Karpas-422 (cell line): ENCODE measurements around the gene ADM. TPM values are rescaled to one million over a fixed set of nuclear protein-coding genes. Genes with fewer than 3 reads are reported as not detected.

Experiments used
- DNase-seq: peaks from one replicate; pipeline ENCODE4 v3.0.0-alpha.2; 2015
- H2AFZ ChIP-seq: fragments of 200-600 bp; sonication (generic); 2 replicates; pipeline ENCODE4 v1.6.1; 2014; ENCODE audit warnings: antibody characterized with exemption, low read length, mixed read lengths
- H3K27ac ChIP-seq: fragments of 200-600 bp; sonication (generic); 2 replicates; pipeline ENCODE4 v1.5.1; 2014; ENCODE audit warnings: mild to moderate bottlenecking, low read length, moderate library complexity
- H3K27me3 ChIP-seq: fragments of 200-600 bp; sonication (generic); 2 replicates; pipeline ENCODE4 v1.6.1; 2014; ENCODE audit warnings: low read length, mixed read lengths
- H3K36me3 ChIP-seq: fragments of 200-600 bp; sonication (generic); 2 replicates; pipeline ENCODE4 v1.6.1; 2014; ENCODE audit warnings: low read length, mixed read lengths; ENCODE audit not compliant: insufficient read depth
- H3K4me1 ChIP-seq: fragments of 200-600 bp; sonication (generic); 2 replicates; pipeline ENCODE4 v1.6.1; 2014; ENCODE audit warnings: mild to moderate bottlenecking, low read length, mixed read lengths
- H3K4me2 ChIP-seq: fragments of 200-600 bp; sonication (generic); 2 replicates; pipeline ENCODE4 v1.6.1; 2014; ENCODE audit warnings: low read length, low read depth, mild to moderate bottlenecking; ENCODE audit not compliant: poor library complexity, severe bottlenecking
- H3K4me3 ChIP-seq: fragments of 200-600 bp; sonication (generic); 2 replicates; pipeline ENCODE4 v1.5.1; 2014; ENCODE audit warnings: mild to moderate bottlenecking, antibody characterized with exemption, low read length, mixed read lengths
- H3K79me2 ChIP-seq: fragments of 200-600 bp; sonication (generic); 2 replicates; pipeline ENCODE4 v1.6.1; 2014; ENCODE audit warnings: mild to moderate bottlenecking, low read length, mixed read lengths
- H3K9ac ChIP-seq: fragments of 200-600 bp; sonication (generic); 2 replicates; pipeline ENCODE4 v1.6.0; 2014; ENCODE audit warnings: low read length
- H3K9me2 ChIP-seq: fragments of 200-600 bp; sonication (generic), shearing (Covaris generic); replicated peaks from 2 replicates; pipeline ENCODE4 v1.6.0; 2014; ENCODE audit warnings: mild to moderate bottlenecking, low read length, moderate library complexity; ENCODE audit not compliant: insufficient read depth
- H3K9me3 ChIP-seq: fragments of 300-700, 200-600 bp; sonication (generic); 2 replicates; pipeline ENCODE4 v1.6.1; 2014; ENCODE audit warnings: low read length, mixed read lengths
- H4K20me1 ChIP-seq: fragments of 200-600 bp; sonication (generic); 2 replicates; pipeline ENCODE4 v1.6.1; 2014; ENCODE audit warnings: mild to moderate bottlenecking, antibody characterized with exemption, low read length, low read depth; ENCODE audit not compliant: insufficient read depth
- small RNA-seq: library from RNA; depleted of rRNA; stranded (forward); fragments of <200 nt; gene quantifications from one replicate; pipeline ENCODE3, GENCODE V24; 2014
- total RNA-seq: library from RNA; depleted of rRNA; stranded (reverse); fragments of >200 nt; shearing (Covaris generic); gene quantifications from 2 replicates; pipeline ENCODE4 v1.2.3, GENCODE V29; 2014; ENCODE audit warnings: low replicate concordance; rRNA removed

The ADM gene
- total RNA-seq, 1 experiment from 2014 or later: not detected

DNA sequence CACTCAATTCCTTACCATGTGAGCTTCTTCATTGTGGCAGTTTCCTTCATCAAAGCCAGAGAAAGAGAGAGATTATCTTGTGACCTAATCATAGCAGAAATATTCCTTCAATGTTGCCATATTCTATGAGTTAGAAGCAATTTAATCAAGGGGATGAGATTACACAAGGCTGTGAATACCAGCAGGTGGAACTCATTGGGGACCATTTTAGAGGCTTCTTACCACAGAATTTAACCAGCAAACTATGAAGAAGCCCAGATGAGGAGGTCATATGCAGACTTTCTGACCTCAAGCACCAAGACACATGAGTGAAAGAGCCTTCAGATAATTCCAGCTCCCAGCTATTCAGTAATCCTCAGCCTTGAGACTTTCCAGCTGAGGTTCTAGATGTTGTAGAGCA lies 51.3 kb downstream of the ADM start:
- Histone ChIP-seq H4K20me1 (no peaks in the 10 kb centered on the region), H3K9me2 (no peaks in the 10 kb centered on the region), H2AFZ (no peak overlapping the region), H3K27ac (no peak overlapping the region), H3K4me2 (no peak overlapping the region), H3K4me1 (peaks cover 7% of the 10 kb centered on the region), H3K36me3 (no peaks in the 10 kb centered on the region), H3K27me3 (no peaks in the 10 kb centered on the region), H3K79me2 (no peaks in the 10 kb centered on the region), H3K4me3 (no peak overlapping the region), H3K9me3 (no peaks in the 10 kb centered on the region), H3K9ac (no peak overlapping the region)
- no peak for DNase-seq

Small RNA genes lying within 50 kb of the gene (small RNA-seq; reads per million reads assigned to genes)
- gene AC080023.2: not detected

Other genes with a start within 250 kb of the ADM start
- 7.6 and 13.8 TPM in 2 replicates for gene SBF2, start 10.9 kb upstream of the ADM start, total RNA-seq
- 7.5 and 12.5 TPM in 2 replicates for gene AMPD3, start 150.2 kb downstream of the ADM start, total RNA-seq
- 10.5 and 12.2 TPM in 2 replicates for gene RNF141, start 236.1 kb downstream of the ADM start, total RNA-seq